Measurements from ENCODE around the gene UVRAG. TPM values are rescaled to one million over a fixed set of nuclear protein-coding genes. Genes with fewer than 3 reads are reported as not detected.

UVRAG gene
- total RNA-seq, 2 donors from 2014 or later, result 10.9 to 31.0 TPM

DNA sequence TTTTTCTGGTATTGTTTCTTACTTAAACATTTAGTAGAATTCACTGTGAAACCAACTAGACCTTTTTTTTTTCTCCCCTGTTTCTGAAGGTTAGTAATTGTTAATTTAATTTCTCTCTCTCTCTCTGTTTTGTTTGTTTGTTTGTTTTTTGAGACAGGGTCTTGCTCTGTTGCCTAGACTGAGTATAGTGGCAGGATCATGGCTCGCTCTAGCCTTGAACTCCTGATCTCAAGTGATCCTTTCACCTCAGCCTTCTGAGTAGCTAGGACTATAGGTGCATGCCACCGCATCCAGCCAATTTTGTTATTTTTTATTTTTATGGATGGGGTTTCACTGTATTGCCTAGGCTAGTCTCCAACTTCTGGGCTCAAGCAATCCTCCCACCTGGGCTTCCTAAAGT lies 165.0 kb downstream of the UVRAG start:
- Histone ChIP-seq H3K9me3 (no peaks in the 10 kb centered on the region), H3K36me3 (replicated peaks in 1 of 2; ENCODE audit: insufficient read depth in 1 of 2, low read depth in 2 of 2) (peaks cover 0 to 2% of the 10 kb centered on the region in 2 donors), H3K27me3 (no peaks in the 10 kb centered on the region), H3K27ac (no peak overlapping the region), H3K4me3 (no peak overlapping the region), H3K4me1 (no peaks in the 10 kb centered on the region)
- ATAC-seq, result no peak
- intact Hi-C loops (cut with DNase I), result no loop called here
- no peak for DNase-seq
- 100% methylated on average over 2 of the region's 2 CpGs for WGBS, 2 donors
- TF ChIP-seq POLR2A (IDR thresholded peaks at IDR 0.05), result no peak
- TF ChIP-seq, protein P1, sequence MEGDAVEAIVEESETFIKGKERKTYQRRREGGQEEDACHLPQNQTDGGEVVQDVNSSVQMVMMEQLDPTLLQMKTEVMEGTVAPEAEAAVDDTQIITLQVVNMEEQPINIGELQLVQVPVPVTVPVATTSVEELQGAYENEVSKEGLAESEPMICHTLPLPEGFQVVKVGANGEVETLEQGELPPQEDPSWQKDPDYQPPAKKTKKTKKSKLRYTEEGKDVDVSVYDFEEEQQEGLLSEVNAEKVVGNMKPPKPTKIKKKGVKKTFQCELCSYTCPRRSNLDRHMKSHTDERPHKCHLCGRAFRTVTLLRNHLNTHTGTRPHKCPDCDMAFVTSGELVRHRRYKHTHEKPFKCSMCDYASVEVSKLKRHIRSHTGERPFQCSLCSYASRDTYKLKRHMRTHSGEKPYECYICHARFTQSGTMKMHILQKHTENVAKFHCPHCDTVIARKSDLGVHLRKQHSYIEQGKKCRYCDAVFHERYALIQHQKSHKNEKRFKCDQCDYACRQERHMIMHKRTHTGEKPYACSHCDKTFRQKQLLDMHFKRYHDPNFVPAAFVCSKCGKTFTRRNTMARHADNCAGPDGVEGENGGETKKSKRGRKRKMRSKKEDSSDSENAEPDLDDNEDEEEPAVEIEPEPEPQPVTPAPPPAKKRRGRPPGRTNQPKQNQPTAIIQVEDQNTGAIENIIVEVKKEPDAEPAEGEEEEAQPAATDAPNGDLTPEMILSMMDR (IDR thresholded peaks at IDR 0.05), result no peak

DNA sequence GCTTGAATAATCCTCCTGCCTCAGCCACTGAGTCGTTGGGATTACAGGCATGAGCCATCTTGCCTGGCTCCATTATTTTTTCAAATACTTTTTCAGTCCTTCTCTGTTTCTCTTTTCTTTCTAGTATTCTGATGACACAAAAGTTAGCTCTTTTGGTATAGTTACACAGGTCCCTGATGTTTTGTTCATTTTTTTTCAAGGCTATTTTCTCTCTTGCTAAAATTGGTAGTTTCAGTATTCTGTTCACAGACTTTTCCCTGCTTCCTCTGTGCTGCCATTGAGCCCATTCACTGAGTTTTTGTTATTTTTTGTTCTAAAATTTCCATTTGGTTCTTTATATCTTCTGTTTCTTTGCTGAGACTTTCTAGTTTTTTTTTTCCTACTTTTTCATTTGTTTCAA lies 166.5 kb downstream of the UVRAG start:
- intact Hi-C loops (cut with DNase I), result no loop called here
- Histone ChIP-seq H3K27me3 (no peaks in the 10 kb centered on the region), H3K27ac (no peak overlapping the region), H3K4me1 (no peaks in the 10 kb centered on the region), H3K9me3 (no peaks in the 10 kb centered on the region), H3K4me3 (no peak overlapping the region), H3K36me3 (replicated peaks in 1 of 2; ENCODE audit: insufficient read depth in 1 of 2, low read depth in 2 of 2) (peaks cover 0 to 2% of the 10 kb centered on the region in 2 donors)
- no peak for TF ChIP-seq POLR2A (IDR thresholded peaks at IDR 0.05)
- TF ChIP-seq, protein P1 (IDR thresholded peaks at IDR 0.05), result no peak
- ATAC-seq, result no peak
- no peak for DNase-seq
- 94% methylated on average over 1 of the region's 1 CpG for WGBS, 2 donors

DNA sequence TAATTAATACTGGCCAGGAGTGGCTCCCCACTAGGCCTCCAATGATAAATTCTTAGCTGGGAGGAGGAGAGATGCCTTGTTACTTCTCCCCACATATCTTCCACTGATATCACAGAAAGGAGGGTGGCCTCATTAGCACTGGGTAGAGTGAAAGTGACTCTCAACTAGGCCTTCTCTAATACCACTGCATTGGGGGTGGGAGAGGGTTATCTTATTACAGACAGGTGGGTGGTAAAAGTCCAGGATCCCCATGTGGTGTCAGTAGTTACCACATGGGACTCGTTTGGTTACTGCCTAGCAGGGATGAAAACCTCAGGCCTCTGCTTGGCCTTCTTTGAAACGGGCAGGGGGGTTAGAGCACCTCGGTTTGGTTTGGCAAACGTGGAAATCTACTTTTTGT lies 167.3 kb downstream of the UVRAG start:
- Histone ChIP-seq H3K4me1 (no peaks in the 10 kb centered on the region), H3K36me3 (replicated peaks in 1 of 2; ENCODE audit: insufficient read depth in 1 of 2, low read depth in 2 of 2) (peaks cover 0 to 2% of the 10 kb centered on the region in 2 donors), H3K27me3 (no peaks in the 10 kb centered on the region), H3K9me3 (no peaks in the 10 kb centered on the region), H3K27ac (no peak overlapping the region), H3K4me3 (no peak overlapping the region)
- DNase-seq, result no peak
- intact Hi-C loops (cut with DNase I), result no loop called here
- TF ChIP-seq, protein P1 (IDR thresholded peaks at IDR 0.05), result no peak
- no peak for TF ChIP-seq POLR2A (IDR thresholded peaks at IDR 0.05)
- WGBS, 2 donors, result 89 to 92% methylated on average over 4 of the region's 4 CpGs
- no peak for ATAC-seq

GRCh38 chr11:75986966-75987365 lies 172.0 kb downstream of the UVRAG start:
- Histone ChIP-seq H3K27ac (no peak overlapping the region), H3K27me3 (no peaks in the 10 kb centered on the region), H3K4me3 (no peak overlapping the region), H3K9me3 (no peaks in the 10 kb centered on the region), H3K4me1 (no peaks in the 10 kb centered on the region), H3K36me3 (replicated peaks in 1 of 2; ENCODE audit: insufficient read depth in 1 of 2, low read depth in 2 of 2) (peaks cover 0 to 2% of the 10 kb centered on the region in 2 donors)
- intact Hi-C loops (cut with DNase I), result no loop called here
- TF ChIP-seq, protein P1 (IDR thresholded peaks at IDR 0.05), result no peak
- no peak for TF ChIP-seq POLR2A (IDR thresholded peaks at IDR 0.05)
- 60 to 61% methylated on average over 2 of the region's 2 CpGs for WGBS, 2 donors
- DNase-seq (no peak), ATAC-seq (no peak)

- TF ChIP-seq POLR2A (IDR thresholded peaks at IDR 0.05), result no peak
- TF ChIP-seq, protein P1 (IDR thresholded peaks at IDR 0.05), result no peak
- 79 to 92% methylated on average over 2 of the region's 2 CpGs for WGBS, 2 donors
- Histone ChIP-seq H3K36me3 (replicated peaks in 1 of 2; ENCODE audit: insufficient read depth in 1 of 2, low read depth in 2 of 2) (no peaks in the 10 kb centered on the region), H3K4me1 (no peaks in the 10 kb centered on the region), H3K27ac (no peak overlapping the region), H3K9me3 (no peaks in the 10 kb centered on the region), H3K4me3 (no peak overlapping the region), H3K27me3 (no peaks in the 10 kb centered on the region)
- no peak for ATAC-seq
- no peak for DNase-seq
- intact Hi-C loops (cut with DNase I), result no loop called here
Observed at GRCh38 chr11:75993126-75993525, 178.1 kb downstream of the UVRAG start.
